Activated CD4-positive, alpha-beta T cell treated with anti-CD3 and anti-CD28 coated beads for 24 hours (primary cell): ENCODE results near the gene KRTAP10-5.

Experiments
- DNase-seq, 2 donors: peaks; one replicate each; pipeline ENCODE4 v3.0.0-alpha.2; 2020; ENCODE audit warnings: low read depth in 2 of 2

Gene KRTAP10-5

GRCh38 chr21:44549525-44550211 is 30.7 kb downstream of the KRTAP10-5 start:
- no peak for DNase-seq

- no peak for DNase-seq
These were observed 31.5 kb downstream of the KRTAP10-5 start for GRCh38 chr21:44548922-44549321.

GRCh38 chr21:44548381-44548780 is 32.0 kb downstream of the KRTAP10-5 start:
- no peak for DNase-seq

- DNase-seq = no peak
These were observed 32.6 kb downstream of the KRTAP10-5 start for GRCh38 chr21:44547656-44548331.

- no peak for DNase-seq
These were observed 35.8 kb downstream of the KRTAP10-5 start for GRCh38 chr21:44544566-44544965.

- DNase-seq = no peak
These were observed 37.7 kb downstream of the KRTAP10-5 start for GRCh38 chr21:44542716-44543115.

- DNase-seq = no peak
These were observed 39.6 kb downstream of the KRTAP10-5 start for GRCh38 chr21:44540741-44541288.

- no peak for DNase-seq
These were observed 40.3 kb downstream of the KRTAP10-5 start, which contains the start of gene KRTAP10-1 for GRCh38 chr21:44539991-44540666. Gene KRTAP10-1, minus strand, starts transcription at chr21:44540195. Its CDS starts 45 bp downstream, at chr21:44540150.

- DNase-seq = no peak
These were observed 41.4 kb downstream of the KRTAP10-5 start for GRCh38 chr21:44539046-44539445.

- no peak for DNase-seq
These were observed 42.2 kb downstream of the KRTAP10-5 start for GRCh38 chr21:44537930-44538911.

GRCh38 chr21:44535963-44536362 is 44.4 kb downstream of the KRTAP10-5 start:
- DNase-seq = no peak

- DNase-seq = no peak
These were observed 45.7 kb downstream of the KRTAP10-5 start for GRCh38 chr21:44534688-44535087.

GRCh38 chr21:44533891-44534627 is 46.3 kb downstream of the KRTAP10-5 start:
- DNase-seq = no peak

GRCh38 chr21:44533121-44533890 is 47.1 kb downstream of the KRTAP10-5 start:
- no peak for DNase-seq

GRCh38 chr21:44532712-44533111 is 47.7 kb downstream of the KRTAP10-5 start:
- no peak for DNase-seq

GRCh38 chr21:44531606-44532564 is 48.5 kb downstream of the KRTAP10-5 start:
- no peak for DNase-seq

GRCh38 chr21:44530903-44531605 is 49.4 kb downstream of the KRTAP10-5 start:
- DNase-seq = no peak
